Measurements from ENCODE around the gene IL11RA.

Gene IL11RA

GRCh38 chr9:34651876-34652601 is at the start of gene IL11RA:
Gene IL11RA, plus strand, starts transcription at chr9:34652185. Its CDS starts 3,033 bp downstream, at chr9:34655218.
- peak; percentile 94 for DNase-seq (ENCODE audit: low read depth)

GRCh38 chr9:34603610-34604231 is 48.3 kb upstream of the IL11RA start:
- DNase-seq (ENCODE audit: low read depth) = peak; percentile 41

GRCh38 chr9:34606190-34606589 is 45.8 kb upstream of the IL11RA start:
- DNase-seq (ENCODE audit: low read depth) = no peak

GRCh38 chr9:34606905-34607304 is 45.1 kb upstream of the IL11RA start:
- no peak for DNase-seq (ENCODE audit: low read depth)

GRCh38 chr9:34607331-34607730 is 44.7 kb upstream of the IL11RA start:
- no peak for DNase-seq (ENCODE audit: low read depth)

GRCh38 chr9:34610434-34611206 is 41.4 kb upstream of the IL11RA start:
- DNase-seq (ENCODE audit: low read depth) = no peak

- DNase-seq (ENCODE audit: low read depth) = no peak
Measured at GRCh38 chr9:34611251-34611810, 40.7 kb upstream of the IL11RA start.

- peak; percentile 83 for DNase-seq (ENCODE audit: low read depth)
Measured at GRCh38 chr9:34611811-34612787, 39.9 kb upstream of the IL11RA start, which contains the start of gene RPP25L. Gene RPP25L, minus strand, starts transcription at chr9:34612097. Its CDS starts 801 bp downstream, at chr9:34611296.

- DNase-seq (ENCODE audit: low read depth) = peak; percentile 61
Measured at GRCh38 chr9:34612788-34613390, 39.1 kb upstream of the IL11RA start.

GRCh38 chr9:34615132-34615531 is 36.9 kb upstream of the IL11RA start:
- no peak for DNase-seq (ENCODE audit: low read depth)

GRCh38 chr9:34620061-34620994 is 31.7 kb upstream of the IL11RA start, which contains the start of gene DCTN3:
Gene DCTN3, minus strand, starts transcription at chr9:34620495. Its CDS starts 31 bp downstream, at chr9:34620464.
- peak; percentile 92 for DNase-seq (ENCODE audit: low read depth)

GRCh38 chr9:34623374-34624235 is 28.4 kb upstream of the IL11RA start:
- DNase-seq (ENCODE audit: low read depth) = no peak

- DNase-seq (ENCODE audit: low read depth) = no peak
Measured at GRCh38 chr9:34624475-34625185, 27.4 kb upstream of the IL11RA start.

- DNase-seq (ENCODE audit: low read depth) = no peak
Measured at GRCh38 chr9:34625186-34625486, 26.8 kb upstream of the IL11RA start.

- no peak for DNase-seq (ENCODE audit: low read depth)
Measured at GRCh38 chr9:34627716-34628655, 24.0 kb upstream of the IL11RA start.

- no peak for DNase-seq (ENCODE audit: low read depth)
Measured at GRCh38 chr9:34628656-34629490, 23.1 kb upstream of the IL11RA start, which contains the start of gene ARID3C. Gene ARID3C, minus strand, starts transcription at chr9:34629066. Its CDS starts 1,052 bp downstream, at chr9:34628014.

All from fibroblast of gingiva (primary cell).